Peyer's patch (tissue), 4 donors: ENCODE data around the gene NPM3.

Source experiments
- CTCF ChIP-seq, 6 experiments: fragments of 450-650 bp in 4 of 6; fragments of 200-600 bp in 2 of 6; sonication (generic) in 1 of 6; IDR thresholded peaks; one replicate each; pipeline ENCODE4 v1.5.1; 2017 to 2019; ENCODE audit warnings: antibody characterized with exemption in 6 of 6, mild to moderate bottlenecking in 3 of 6, moderate library complexity in 1 of 6
- POLR2A ChIP-seq, 2 donors: fragments of 450-650 bp; IDR thresholded peaks; one replicate each; pipeline ENCODE4 v1.5.1; 2017; ENCODE audit warnings: antibody characterized with exemption in 2 of 2, mild to moderate bottlenecking in 2 of 2, moderate library complexity in 2 of 2

GRCh38 chr10:101816913-101817336 lies 33.7 kb upstream of the NPM3 start:
- no peak for TF ChIP-seq POLR2A (IDR thresholded peaks at IDR 0.05)
- no peak for TF ChIP-seq CTCF (IDR thresholded peaks at IDR 0.05)
